Measurements from ENCODE around the gene RAI2. TPM values are rescaled to one million over a fixed set of nuclear protein-coding genes. Genes with fewer than 3 reads are reported as not detected.

Gene RAI2
- total and polyA plus RNA-seq, 8 donors: 14.9 to 20.6 (median 16.9) TPM

DNA sequence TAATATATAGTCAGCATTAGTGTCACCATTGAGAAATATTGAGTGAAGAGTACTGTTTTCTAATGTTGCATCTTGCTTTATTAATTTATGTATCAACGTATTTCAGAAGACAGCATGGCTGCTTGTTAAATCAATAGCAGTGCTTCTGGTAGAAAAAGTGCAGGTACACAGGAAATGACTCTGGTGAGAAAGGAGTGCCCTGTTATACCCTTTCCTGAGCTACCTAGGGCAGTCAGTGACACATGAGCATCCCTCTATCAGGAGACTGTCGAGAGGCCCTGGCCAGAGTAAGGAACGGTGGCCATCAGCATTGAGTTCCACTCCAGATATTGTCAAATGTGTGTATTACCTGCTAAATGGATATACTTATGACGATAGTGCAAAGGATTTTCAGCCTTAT, 81.7 kb downstream of the RAI2 start:
- ATAC-seq (no peak), DNase-seq (no peak)
- Histone ChIP-seq H3K27ac (no peak overlapping the region), H3K36me3 (no peaks in the 10 kb centered on the region), H3K4me1 (no peaks in the 10 kb centered on the region), H3K27me3 (no peaks in the 10 kb centered on the region), H3K4me3 (no peak overlapping the region), H3K9me3 (no peaks in the 10 kb centered on the region)
- intact Hi-C loops (cut with DNase I): no loop called here
- TF ChIP-seq, protein P1, sequence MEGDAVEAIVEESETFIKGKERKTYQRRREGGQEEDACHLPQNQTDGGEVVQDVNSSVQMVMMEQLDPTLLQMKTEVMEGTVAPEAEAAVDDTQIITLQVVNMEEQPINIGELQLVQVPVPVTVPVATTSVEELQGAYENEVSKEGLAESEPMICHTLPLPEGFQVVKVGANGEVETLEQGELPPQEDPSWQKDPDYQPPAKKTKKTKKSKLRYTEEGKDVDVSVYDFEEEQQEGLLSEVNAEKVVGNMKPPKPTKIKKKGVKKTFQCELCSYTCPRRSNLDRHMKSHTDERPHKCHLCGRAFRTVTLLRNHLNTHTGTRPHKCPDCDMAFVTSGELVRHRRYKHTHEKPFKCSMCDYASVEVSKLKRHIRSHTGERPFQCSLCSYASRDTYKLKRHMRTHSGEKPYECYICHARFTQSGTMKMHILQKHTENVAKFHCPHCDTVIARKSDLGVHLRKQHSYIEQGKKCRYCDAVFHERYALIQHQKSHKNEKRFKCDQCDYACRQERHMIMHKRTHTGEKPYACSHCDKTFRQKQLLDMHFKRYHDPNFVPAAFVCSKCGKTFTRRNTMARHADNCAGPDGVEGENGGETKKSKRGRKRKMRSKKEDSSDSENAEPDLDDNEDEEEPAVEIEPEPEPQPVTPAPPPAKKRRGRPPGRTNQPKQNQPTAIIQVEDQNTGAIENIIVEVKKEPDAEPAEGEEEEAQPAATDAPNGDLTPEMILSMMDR (IDR thresholded peaks at IDR 0.05): no peak

DNA sequence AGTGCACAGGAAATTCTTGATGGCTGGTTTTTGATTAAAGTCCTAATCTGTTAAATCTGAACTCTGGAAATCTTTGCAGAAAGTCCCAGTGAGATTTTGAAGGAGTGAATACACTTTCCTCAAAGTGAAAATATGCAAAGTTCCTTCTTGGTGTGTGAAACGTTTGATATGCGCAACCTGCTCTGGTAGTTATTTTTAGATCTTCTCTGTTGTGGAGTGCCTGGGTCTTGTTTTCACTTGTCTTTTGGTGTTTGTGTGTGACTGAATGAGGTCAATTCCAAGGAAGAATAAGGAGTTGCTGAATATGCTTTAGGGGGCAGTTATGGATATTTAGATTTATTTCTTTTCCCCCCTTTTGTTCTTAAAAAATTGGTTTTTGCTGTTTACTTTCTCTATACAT, 82.1 kb downstream of the RAI2 start:
- ATAC-seq (no peak), DNase-seq (no peak)
- Histone ChIP-seq H3K27ac (no peak overlapping the region), H3K27me3 (no peaks in the 10 kb centered on the region), H3K4me3 (no peak overlapping the region), H3K36me3 (no peaks in the 10 kb centered on the region), H3K9me3 (no peaks in the 10 kb centered on the region), H3K4me1 (no peaks in the 10 kb centered on the region)
- TF ChIP-seq, protein P1 (IDR thresholded peaks at IDR 0.05): no peak
- intact Hi-C loops (cut with DNase I): no loop called here

DNA sequence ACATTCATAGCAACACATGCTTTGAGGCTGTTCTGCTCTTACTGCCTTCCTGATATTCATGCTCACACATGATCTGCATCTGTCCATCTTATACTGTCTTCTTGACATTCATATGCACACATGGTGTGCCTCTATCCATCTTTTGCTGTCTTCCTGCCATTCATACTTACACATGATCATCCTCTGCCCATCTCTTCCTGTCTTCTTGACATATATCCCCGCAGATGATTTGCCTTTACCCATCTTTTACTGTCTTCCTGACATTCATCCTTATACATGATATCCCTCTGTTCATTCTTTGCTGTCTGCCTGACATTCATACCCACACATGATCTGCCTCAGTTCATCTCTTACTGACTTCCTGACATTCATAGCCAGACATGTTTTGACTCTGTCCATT, 87.0 kb downstream of the RAI2 start:
- Histone ChIP-seq H3K4me1 (no peaks in the 10 kb centered on the region), H3K36me3 (no peaks in the 10 kb centered on the region), H3K27me3 (no peaks in the 10 kb centered on the region), H3K9me3 (no peaks in the 10 kb centered on the region), H3K4me3 (no peak overlapping the region), H3K27ac (no peak overlapping the region)
- TF ChIP-seq, protein P1 (IDR thresholded peaks at IDR 0.05): no peak
- intact Hi-C loops (cut with DNase I): no loop called here
- ATAC-seq: no peak
- DNase-seq: no peak

DNA sequence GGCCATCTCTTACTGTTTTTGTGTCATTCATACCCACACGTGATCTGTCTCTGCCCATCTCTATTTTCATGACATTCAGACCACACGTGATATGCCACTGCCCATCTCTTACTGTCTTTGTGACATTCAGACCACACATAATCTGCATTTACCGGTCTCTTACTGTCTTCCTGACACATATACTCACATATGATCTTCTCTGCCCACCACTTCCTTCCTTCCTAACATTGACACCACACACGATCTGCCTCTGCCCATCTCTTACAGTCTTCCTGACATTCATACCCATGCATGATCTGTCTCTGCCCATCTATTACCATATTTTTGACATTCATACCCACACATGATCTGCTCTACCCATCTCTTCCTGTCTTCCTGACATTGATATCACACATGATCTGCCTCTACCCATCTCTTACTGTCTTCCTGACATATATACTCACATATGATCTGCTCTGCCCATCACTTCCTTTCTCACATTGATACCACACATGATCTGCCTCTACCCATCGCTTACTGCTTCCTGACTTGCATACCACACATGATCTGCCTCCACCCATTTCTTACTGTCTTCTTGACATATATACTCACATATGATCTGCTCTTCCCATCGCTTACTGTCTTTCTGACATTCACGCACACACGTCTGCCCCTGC, 87.7 kb downstream of the RAI2 start:
- H3K9me3 ChIP-seq: no peaks in the 10 kb centered on the region
- TF ChIP-seq, protein P1 (IDR thresholded peaks at IDR 0.05): no peak

DNA sequence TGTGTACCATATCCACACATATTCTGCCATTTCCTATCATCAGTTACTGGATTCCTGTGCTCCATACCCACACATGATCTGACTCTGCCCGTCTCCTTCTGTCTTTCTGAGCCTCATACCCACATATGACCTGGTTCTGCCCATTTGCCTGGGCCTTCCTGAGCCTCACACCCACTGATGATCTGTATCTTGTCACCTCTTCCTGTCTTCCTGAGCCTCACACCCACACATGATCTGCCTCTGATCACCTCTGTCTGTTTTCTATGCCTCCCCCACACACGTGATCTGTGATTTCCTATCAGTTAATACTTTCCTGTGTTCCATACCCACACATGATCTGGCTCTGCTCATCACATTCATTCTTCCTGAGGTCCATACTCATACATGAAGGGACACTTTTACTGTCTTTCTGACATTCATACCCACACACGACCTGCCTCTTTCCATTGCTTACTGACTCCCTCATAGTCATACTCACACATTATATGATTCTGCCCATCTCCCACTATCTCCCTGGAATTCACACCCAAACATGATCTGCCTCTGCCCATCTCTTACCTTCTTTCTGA, 91.3 kb downstream of the RAI2 start:
- no peak overlapping the region for H3K27ac ChIP-seq
- DNase-seq: no peak
- H3K4me1 ChIP-seq: no peaks in the 10 kb centered on the region
- no peak for ATAC-seq
- H3K4me3 ChIP-seq: no peak overlapping the region
- H3K27me3 ChIP-seq: no peaks in the 10 kb centered on the region
- no peaks in the 10 kb centered on the region for H3K36me3 ChIP-seq
- TF ChIP-seq, protein P1 (IDR thresholded peaks at IDR 0.05): no peak
- intact Hi-C loops (cut with DNase I): no loop called here
- H3K9me3 ChIP-seq: no peaks in the 10 kb centered on the region

More for the DNA sequence above, 87.7 kb downstream of the RAI2 start:
- DNase-seq (no peak), ATAC-seq (no peak)
- no peak overlapping the region for H3K4me3 ChIP-seq
- H3K27me3 ChIP-seq: no peaks in the 10 kb centered on the region
- no peak overlapping the region for H3K27ac ChIP-seq
- H3K4me1 ChIP-seq: no peaks in the 10 kb centered on the region
- intact Hi-C loops (cut with DNase I): no loop called here
- no peaks in the 10 kb centered on the region for H3K36me3 ChIP-seq

Data from left lung (tissue), 10 donors.